GM19438 (cell line): Measurements from ENCODE around the gene C12orf42.

Experiments used
- ATAC-seq: cut with Tn5 transposase; IDR thresholded peaks from one replicate; pipeline ENCODE4 v1.9.1; 2021; ENCODE audit warnings: low read depth; ENCODE audit not compliant: unreplicated experiment

Gene C12orf42

DNA sequence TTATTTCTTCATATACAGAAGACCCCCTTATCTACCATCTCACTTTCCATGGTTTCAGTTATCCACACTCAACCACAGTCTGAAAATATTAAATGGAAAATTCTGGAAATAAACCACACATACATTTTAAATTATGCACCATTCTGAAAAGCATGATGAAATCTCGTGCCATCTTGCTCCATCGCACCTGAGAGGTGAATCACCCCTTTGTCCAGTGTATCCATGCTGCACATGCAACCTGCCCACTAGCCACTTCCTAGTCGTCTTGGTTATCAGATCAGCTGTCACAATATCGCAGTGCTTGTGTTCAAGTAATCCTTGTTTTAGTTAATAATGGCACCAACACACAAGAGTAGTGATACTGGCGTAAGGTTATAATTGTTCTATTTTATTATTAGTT, 145.7 kb downstream of the C12orf42 start:
- no peak for ATAC-seq

GRCh38 chr12:103348935-103349334, 146.8 kb downstream of the C12orf42 start:
- no peak for ATAC-seq

DNA sequence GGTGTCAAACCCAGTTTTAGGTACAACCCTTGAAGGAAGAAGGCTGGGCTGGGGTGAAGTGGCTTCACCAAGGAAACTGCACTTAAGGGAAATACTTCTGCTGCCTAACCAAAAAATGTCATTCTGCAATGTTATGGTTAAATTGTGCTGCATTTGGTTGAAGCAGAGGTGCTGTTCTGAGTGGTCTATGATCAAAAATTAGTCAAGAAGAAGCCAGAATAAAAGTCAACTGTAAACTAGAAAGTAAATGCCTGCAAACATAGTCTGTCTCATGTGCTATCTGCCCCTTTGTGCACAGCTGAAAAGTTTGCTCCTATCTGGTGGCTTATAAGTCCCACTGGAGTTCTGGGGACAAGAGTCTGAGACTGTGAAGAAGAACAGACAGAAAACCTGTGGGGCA, 158.8 kb downstream of the C12orf42 start:
- no peak for ATAC-seq

DNA sequence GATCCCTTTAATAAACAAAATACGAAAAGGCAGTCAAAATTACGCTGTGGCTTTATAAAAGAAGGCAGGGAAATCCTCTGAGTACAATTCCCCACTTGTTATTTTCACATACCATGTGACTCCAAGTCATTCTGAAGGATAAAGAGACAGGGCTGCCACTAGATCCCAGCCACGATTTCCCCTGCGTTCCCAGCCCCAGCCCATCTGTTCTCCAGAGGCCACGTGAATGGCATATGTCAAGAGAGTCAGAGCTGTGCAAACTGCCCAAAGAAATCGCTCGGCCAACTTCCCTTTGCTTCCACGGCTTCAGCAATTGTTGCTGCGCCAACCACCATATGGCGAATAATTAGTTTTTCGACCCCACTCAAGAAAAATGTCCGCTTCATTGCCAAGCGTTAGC, 161.3 kb downstream of the C12orf42 start:
- no peak for ATAC-seq

GRCh38 chr12:103333676-103334075, 162.1 kb downstream of the C12orf42 start:
- ATAC-seq = no peak

- no peak for ATAC-seq
Measured at GRCh38 chr12:103331643-103332042, 164.1 kb downstream of the C12orf42 start.

DNA sequence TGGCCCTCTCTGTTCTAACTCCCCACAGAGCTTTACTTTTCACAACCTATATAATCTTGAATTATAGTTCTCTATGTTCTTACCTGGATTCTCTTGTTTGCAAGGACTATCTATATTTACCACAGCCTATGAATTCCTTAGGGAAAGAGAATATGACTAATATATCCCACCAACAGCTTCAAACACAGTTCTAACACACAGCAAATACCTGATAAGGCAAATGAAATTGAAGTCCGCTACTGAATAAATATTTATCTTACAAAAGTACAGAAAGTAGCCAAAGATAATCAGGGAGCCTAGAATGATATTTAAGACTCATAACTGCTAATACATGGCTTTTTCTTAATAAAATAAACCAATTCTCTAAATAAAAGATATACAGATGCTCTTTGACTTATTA, 165.1 kb downstream of the C12orf42 start:
- ATAC-seq = no peak

DNA sequence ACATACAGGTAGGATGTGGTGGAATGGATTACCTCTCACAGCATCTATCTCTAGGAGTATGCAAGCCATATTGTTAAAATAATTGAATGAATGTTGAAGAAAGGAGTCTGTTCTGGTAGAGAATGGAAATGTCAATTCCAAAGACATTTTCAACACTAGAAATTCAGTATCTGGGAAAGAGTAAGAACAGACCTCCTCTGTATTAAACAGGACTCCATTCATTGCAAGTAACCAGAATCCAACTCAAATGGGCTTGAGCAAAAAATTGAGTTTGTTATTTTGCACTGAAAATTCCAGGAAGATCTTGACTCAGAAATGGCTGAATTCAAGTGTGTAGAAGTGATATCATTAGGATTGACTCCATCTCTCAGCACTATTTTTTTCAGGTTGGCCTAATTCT, 168.1 kb downstream of the C12orf42 start:
- ATAC-seq = no peak

- ATAC-seq = no peak
Measured at GRCh38 chr12:103326190-103326589, 169.6 kb downstream of the C12orf42 start.

DNA sequence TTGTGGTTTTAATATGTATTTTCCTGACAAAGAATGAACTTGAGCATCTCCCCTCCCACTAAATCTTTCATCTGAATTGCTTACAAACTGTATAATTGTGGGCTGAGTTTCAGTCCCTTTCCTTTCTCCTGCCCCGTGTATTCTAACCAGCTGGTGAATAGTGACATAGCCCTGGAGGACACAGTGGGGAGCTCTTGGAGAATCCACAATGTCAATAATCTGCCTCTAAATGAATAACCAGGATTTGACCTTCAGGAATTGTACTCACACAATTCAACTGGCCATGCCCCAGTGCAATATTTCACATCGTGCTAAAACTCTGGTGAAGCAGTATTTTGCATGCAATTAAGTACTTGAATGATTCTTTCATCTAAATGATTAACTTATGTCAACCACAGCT, 177.2 kb downstream of the C12orf42 start:
- ATAC-seq = no peak

- no peak for ATAC-seq
Measured at GRCh38 chr12:103317220-103317619, 178.5 kb downstream of the C12orf42 start.

- ATAC-seq = no peak
Measured at GRCh38 chr12:103314786-103315185, 181.0 kb downstream of the C12orf42 start.

- no peak for ATAC-seq
Measured at GRCh38 chr12:103313894-103314293, 181.9 kb downstream of the C12orf42 start.

DNA sequence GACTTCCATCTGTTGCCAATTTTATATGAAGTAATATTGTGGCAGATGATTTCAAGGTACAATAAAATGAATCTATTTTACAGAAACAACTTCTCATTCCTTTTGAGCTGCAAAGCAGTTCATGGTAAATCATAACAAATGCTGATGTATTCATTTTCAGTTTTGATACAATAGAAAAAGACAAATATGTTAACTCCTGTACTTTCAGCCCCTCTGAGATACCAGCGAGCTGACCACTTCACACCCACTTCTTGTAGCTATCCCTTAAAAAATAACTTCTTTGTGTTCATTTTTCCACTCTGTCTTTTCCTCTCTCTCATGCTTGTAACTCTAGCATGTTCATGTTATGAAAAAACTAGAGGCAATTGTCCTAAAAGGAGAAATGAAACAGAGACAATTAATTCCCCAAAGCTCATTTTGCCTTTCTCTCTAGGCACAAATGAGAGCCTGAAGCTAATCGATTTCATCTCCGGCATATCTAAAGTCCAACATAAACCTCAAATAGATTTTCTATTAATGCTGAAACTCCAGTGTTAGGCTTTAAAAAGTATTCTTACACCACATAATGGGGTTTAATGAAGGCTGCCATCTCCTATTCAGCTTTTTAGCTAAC, 182.9 kb downstream of the C12orf42 start:
- no peak for ATAC-seq

GRCh38 chr12:103310546-103311270, 185.1 kb downstream of the C12orf42 start:
- ATAC-seq = no peak

- no peak for ATAC-seq
Measured at GRCh38 chr12:103308396-103308795, 187.4 kb downstream of the C12orf42 start.

DNA sequence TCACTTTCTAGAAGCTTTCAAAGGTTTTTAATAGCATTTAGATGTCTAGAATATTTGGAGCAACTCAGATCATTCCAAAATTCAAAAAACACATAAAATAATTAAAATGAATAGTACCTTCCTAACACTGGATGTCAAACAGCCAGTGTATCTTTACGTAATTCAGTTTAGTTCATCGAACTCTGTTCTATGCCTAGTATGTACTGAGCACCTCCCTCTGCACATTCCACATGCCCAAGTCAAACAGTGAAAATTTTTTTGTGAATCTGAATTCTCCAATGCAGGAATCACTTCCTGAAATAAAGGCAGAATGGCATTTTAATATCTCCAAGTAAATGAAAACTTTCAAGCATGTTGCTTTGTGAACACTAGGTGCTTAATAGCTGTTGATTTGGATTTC, 192.3 kb downstream of the C12orf42 start:
- no peak for ATAC-seq

GRCh38 chr12:103301642-103302591, 193.9 kb downstream of the C12orf42 start:
- no peak for ATAC-seq

GRCh38 chr12:103288016-103288415, 207.8 kb downstream of the C12orf42 start:
- no peak for ATAC-seq

DNA sequence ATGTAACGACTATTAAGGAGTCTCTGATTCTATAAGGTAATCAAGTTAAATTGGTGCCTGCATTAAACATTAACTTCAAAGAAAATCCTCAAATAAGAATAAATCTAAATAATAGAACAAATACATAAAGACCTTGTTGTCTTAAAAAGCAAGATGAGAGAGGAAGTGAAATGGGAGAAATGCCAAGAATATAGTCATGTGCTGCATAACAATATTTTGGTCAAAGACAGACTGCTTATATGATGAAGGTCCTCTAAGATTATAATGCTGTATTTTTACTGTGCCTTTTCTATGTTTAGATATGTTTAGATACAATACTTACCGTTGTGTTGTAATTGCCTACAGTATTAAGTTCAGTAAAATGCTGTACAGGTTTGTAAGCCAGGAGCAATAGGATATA, 213.6 kb downstream of the C12orf42 start:
- ATAC-seq = no peak

DNA sequence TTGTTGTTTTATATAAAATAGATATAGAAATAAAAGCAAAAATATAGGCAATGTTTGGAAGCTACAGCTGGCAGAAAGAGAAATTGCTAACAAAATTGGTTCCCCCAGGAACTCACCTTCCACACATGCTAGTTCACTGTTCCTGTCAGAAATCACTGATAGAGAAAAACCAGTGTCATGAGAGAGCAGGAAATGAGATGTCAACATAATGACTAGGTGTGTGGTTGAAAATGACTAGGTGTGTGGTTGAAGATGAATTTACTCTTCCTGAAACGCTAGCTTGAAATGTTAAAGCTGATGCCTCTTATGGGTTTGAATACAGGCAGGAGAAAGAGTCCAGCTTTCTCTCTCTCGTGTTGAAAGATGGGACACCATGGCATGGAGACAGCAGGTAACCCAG, 216.3 kb downstream of the C12orf42 start:
- peak; percentile 98 for ATAC-seq
